Left ventricle myocardium inferior (tissue), 1 donor: ENCODE measurements around the gene LRBA. TPM values are rescaled to one million over a fixed set of nuclear protein-coding genes. Genes with fewer than 3 reads are reported as not detected.

ENCODE experiments used
- DNase-seq: peaks from one replicate; pipeline ENCODE4 v3.0.0-alpha.2; 2020
- H3K27ac ChIP-seq: fragments of 200-600 bp; replicated peaks from 2 replicates; pipeline ENCODE4 v1.8.0; 2021
- H3K27me3 ChIP-seq: fragments of 200-600 bp; 2 replicates; pipeline ENCODE4 v1.8.0; 2021; ENCODE audit warnings: low read depth
- H3K36me3 ChIP-seq: fragments of 200-600 bp; 2 replicates; pipeline ENCODE4 v1.8.0; 2021
- H3K4me1 ChIP-seq: fragments of 200-600 bp; 2 replicates; pipeline ENCODE4 v1.8.0; 2021
- H3K4me3 ChIP-seq: fragments of 200-600 bp; 2 replicates; pipeline ENCODE4 v1.8.0; 2021; ENCODE audit warnings: mild to moderate bottlenecking, moderate library complexity
- H3K9me3 ChIP-seq: fragments of 200-600 bp; replicated peaks from 2 replicates; pipeline ENCODE4 v1.8.0; 2021
- intact Hi-C: fragments of 100-400 bp; cut with micrococcal nuclease; formaldehyde crosslinking; loops from one replicate; pipeline ENCODE4 v1.11.0; 2022
- total RNA-seq: library from RNA; stranded (reverse); fragmentation: NEBNext Ultra II Directional; extraction: Animal tissue kit (Norgen Biotek cat#: 25700); gene quantifications from one replicate; pipeline ENCODE4 v1.2.1, GENCODE V29; 2021
- TF ChIP-seq, protein P1 (sequence below): fragments of 200-600 bp; IDR thresholded peaks from 2 replicates; pipeline ENCODE4 v1.8.0; 2021; ENCODE audit warnings: antibody characterized with exemption, mild to moderate bottlenecking, borderline replicate concordance
- donor health status: DM: no; HTN: yes; CAD: no; lungs with severe emphysema.

The LRBA gene
- total RNA-seq, 1 donor from 2014 or later: 19.1 TPM

DNA sequence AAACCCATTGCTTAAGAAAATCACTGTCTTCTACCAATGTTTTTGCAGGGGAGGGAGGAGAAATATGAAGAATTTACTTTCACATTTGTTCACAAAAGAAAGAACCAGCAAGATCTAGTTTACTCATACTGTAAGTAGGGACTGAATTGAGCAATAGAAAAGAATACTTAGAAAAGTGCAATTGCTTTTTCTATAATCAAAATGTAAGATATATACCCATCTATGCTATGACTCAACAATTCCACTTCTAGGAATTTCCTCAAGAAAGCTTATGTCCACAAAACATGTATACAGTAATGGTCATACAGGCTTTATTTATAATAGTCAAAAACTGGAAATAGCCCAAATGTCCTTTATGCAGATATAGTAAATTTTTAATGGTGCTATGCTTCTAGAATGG is 196.4 kb downstream of the LRBA start:
- no peak for DNase-seq
- intact Hi-C loops: no loop called here
- Histone ChIP-seq H3K27ac (no peak overlapping the region), H3K36me3 (no peaks in the 10 kb centered on the region), H3K4me1 (peaks cover 9% of the 10 kb centered on the region), H3K4me3 (no peak overlapping the region), H3K27me3 (no peaks in the 10 kb centered on the region), H3K9me3 (no peaks in the 10 kb centered on the region)
- TF ChIP-seq, protein P1, sequence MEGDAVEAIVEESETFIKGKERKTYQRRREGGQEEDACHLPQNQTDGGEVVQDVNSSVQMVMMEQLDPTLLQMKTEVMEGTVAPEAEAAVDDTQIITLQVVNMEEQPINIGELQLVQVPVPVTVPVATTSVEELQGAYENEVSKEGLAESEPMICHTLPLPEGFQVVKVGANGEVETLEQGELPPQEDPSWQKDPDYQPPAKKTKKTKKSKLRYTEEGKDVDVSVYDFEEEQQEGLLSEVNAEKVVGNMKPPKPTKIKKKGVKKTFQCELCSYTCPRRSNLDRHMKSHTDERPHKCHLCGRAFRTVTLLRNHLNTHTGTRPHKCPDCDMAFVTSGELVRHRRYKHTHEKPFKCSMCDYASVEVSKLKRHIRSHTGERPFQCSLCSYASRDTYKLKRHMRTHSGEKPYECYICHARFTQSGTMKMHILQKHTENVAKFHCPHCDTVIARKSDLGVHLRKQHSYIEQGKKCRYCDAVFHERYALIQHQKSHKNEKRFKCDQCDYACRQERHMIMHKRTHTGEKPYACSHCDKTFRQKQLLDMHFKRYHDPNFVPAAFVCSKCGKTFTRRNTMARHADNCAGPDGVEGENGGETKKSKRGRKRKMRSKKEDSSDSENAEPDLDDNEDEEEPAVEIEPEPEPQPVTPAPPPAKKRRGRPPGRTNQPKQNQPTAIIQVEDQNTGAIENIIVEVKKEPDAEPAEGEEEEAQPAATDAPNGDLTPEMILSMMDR: no peak

DNA sequence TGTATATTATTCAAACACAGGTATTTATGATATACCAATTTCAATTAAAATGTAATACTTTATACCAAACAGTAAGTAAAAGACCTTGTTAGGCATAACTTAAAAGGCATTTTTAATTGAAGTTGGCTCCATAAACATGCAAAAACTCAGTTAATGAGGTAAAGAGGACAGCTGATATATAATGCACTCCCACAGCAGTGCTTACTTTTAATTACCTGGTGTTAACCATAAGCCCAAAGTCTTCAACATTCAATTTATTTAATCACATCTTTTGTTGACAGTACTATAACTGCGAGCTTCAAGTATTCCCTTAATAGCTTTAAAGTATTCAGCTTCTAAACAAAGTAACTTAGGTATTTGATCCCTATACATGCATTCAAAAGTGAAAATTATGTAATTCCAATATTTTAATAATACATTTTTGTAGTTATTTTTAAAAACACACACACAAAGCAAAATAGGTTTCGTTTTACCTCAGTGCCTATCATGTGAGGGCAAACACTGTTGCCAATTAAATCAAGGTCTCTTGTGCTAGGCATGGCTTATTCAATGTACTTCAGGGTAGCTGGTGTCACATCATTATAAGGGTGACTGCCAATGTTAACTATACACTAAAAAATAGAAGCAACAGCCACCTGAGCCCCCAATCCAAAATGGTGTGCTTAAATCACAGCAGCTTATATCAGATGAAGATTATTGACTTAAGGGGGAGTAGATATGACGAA is 197.1 kb downstream of the LRBA start:
- no peak overlapping the region for H3K27ac ChIP-seq
- no peaks in the 10 kb centered on the region for H3K36me3 ChIP-seq
- TF ChIP-seq, protein P1: no peak
- no peak for DNase-seq
- no peaks in the 10 kb centered on the region for H3K9me3 ChIP-seq
- H3K4me3 ChIP-seq: no peak overlapping the region
- no peaks in the 10 kb centered on the region for H3K27me3 ChIP-seq
- intact Hi-C loops: no loop called here
- peaks cover 9% of the 10 kb centered on the region for H3K4me1 ChIP-seq

DNA sequence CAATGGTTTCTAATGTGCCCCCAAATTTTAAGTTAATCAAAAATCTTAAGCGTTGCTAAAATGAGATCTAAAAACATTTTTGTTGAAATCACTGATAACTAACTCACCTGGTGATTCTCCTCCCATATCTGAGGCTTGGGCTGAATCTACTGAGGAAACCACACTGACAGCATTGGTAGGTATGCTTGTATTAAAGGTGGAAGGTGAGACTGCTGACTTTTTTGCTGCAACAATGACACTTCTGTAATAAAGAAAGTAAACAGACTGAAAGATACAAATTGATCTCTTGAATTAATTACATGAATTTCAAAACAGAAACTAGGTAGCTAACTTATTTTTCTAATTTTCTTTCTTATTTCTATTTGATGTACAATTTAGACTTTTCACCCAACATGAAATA is 198.1 kb downstream of the LRBA start:
- H3K9me3 ChIP-seq: no peaks in the 10 kb centered on the region
- DNase-seq: no peak
- H3K36me3 ChIP-seq: no peaks in the 10 kb centered on the region
- H3K27me3 ChIP-seq: no peaks in the 10 kb centered on the region
- H3K27ac ChIP-seq: no peak overlapping the region
- intact Hi-C loops: no loop called here
- H3K4me1 ChIP-seq: peaks cover 4% of the 10 kb centered on the region
- TF ChIP-seq, protein P1: no peak
- H3K4me3 ChIP-seq: no peak overlapping the region

DNA sequence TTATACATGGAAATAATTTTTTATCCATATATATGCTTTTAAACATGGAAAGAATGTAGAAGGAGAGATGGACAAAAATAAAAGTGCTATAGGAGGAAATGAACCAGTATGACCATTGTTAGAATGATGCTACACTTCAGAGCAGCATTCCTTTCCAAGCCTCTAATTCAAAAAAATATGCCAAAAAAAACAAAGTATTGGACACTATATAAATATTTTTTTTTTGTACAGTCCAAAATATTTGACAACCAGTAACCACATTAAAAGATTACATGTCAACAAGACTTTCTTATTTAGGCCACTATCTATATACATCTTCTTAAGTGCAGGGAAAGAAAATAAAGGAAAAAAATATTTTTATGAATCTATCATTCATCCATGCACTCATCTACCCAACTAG is 198.6 kb downstream of the LRBA start:
- Histone ChIP-seq H3K9me3 (no peaks in the 10 kb centered on the region), H3K4me1 (no peaks in the 10 kb centered on the region), H3K27me3 (no peaks in the 10 kb centered on the region), H3K4me3 (no peak overlapping the region), H3K27ac (no peak overlapping the region), H3K36me3 (no peaks in the 10 kb centered on the region)
- intact Hi-C loops: no loop called here
- DNase-seq: no peak
- TF ChIP-seq, protein P1: no peak

DNA sequence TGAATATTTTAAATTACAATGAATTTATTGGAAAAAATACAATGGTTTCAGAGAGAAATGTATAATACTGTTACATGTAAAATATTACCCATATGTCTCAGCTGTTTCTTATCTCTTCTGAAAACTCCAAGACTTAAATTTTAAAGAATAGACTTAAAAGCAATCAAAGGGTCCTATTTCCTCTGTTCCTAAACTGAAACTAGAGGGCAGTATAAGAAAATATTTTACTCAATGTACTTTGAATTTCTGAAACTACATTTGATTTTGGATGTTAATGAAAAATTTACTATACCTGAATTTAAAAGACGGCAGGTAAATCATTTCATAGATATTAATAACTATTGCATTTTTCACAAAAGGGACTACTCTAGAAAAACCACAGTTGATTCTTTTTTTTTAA is 200.2 kb downstream of the LRBA start:
- Histone ChIP-seq H3K27me3 (no peaks in the 10 kb centered on the region), H3K4me1 (no peaks in the 10 kb centered on the region), H3K4me3 (no peak overlapping the region), H3K27ac (no peak overlapping the region), H3K36me3 (no peaks in the 10 kb centered on the region), H3K9me3 (no peaks in the 10 kb centered on the region)
- TF ChIP-seq, protein P1: no peak
- DNase-seq: no peak
- intact Hi-C loops: no loop called here
